Stimulated activated CD8-positive, alpha-beta memory T cell treated with anti-CD3 and anti-CD28 coated beads, Interleukin-15, amount 100 ng/mL, for 48 hours (primary cell): Measurements from ENCODE around the gene ZNF396.

Experiments used
- DNase-seq, 2 donors: peaks; one replicate each; pipeline ENCODE4 v3.0.0-alpha.2; 2020; ENCODE audit warnings: low read depth in 2 of 2

ZNF396 gene

GRCh38 chr18:35376742-35377695, at the start of gene ZNF396:
Gene ZNF396 (minus strand): TSS chr18:35377337. CDS start chr18:35374292, 3,045 bp downstream.
- peak; percentile 55 to 56 for DNase-seq

GRCh38 chr18:35426786-35427185, 49.6 kb upstream of the ZNF396 start:
- DNase-seq: no peak

GRCh38 chr18:35424356-35424755, 47.2 kb upstream of the ZNF396 start:
- DNase-seq: no peak

- no peak for DNase-seq
Observed at GRCh38 chr18:35422237-35422636, 45.1 kb upstream of the ZNF396 start.

- no peak for DNase-seq
Observed at GRCh38 chr18:35418610-35419009, 41.5 kb upstream of the ZNF396 start.

GRCh38 chr18:35417223-35417622, 40.1 kb upstream of the ZNF396 start:
- no peak for DNase-seq

GRCh38 chr18:35415511-35416073, 38.5 kb upstream of the ZNF396 start:
- no peak for DNase-seq

- DNase-seq: no peak
Observed at GRCh38 chr18:35413163-35413511, 36.0 kb upstream of the ZNF396 start.

- DNase-seq: no peak
Observed at GRCh38 chr18:35411625-35412351, 34.7 kb upstream of the ZNF396 start.

- no peak for DNase-seq
Observed at GRCh38 chr18:35410561-35410960, 33.4 kb upstream of the ZNF396 start.

GRCh38 chr18:35409911-35410310, 32.8 kb upstream of the ZNF396 start:
- DNase-seq: no peak

- no peak for DNase-seq
Observed at GRCh38 chr18:35408843-35409261, 31.7 kb upstream of the ZNF396 start.

GRCh38 chr18:35407871-35408481, 30.8 kb upstream of the ZNF396 start:
- DNase-seq: no peak

- no peak for DNase-seq
Observed at GRCh38 chr18:35406666-35407065, 29.5 kb upstream of the ZNF396 start.

- no peak for DNase-seq
Observed at GRCh38 chr18:35397976-35398375, 20.8 kb upstream of the ZNF396 start.

GRCh38 chr18:35393716-35394115, 16.6 kb upstream of the ZNF396 start:
- no peak for DNase-seq

GRCh38 chr18:35392375-35392774, 15.2 kb upstream of the ZNF396 start:
- DNase-seq: no peak

- no peak for DNase-seq
Observed at GRCh38 chr18:35390951-35391700, 14.0 kb upstream of the ZNF396 start.

GRCh38 chr18:35389095-35389618, 12.0 kb upstream of the ZNF396 start:
- no peak for DNase-seq

- DNase-seq: no peak
Observed at GRCh38 chr18:35387152-35387571, 10.0 kb upstream of the ZNF396 start.

GRCh38 chr18:35386600-35387100, 9.5 kb upstream of the ZNF396 start:
- peak; percentile 23 to 32 for DNase-seq
